BJ (cell line): ENCODE measurements around the gene POMT2. TPM values are rescaled to one million over a fixed set of nuclear protein-coding genes. Genes with fewer than 3 reads are reported as not detected.

ENCODE experiments used
- CTCF ChIA-PET: fragments of 350-600 bp; formaldehyde crosslinking; extraction: SDS; loops from one replicate; lab custom pipeline; 2021; ENCODE audit warnings: antibody characterized with exemption, inconsistent platforms; lab: Yijun Ruan, JAX
- POLR2A ChIA-PET: fragments of 300-600 bp; sonication (Branson Sonifier 250); formaldehyde crosslinking; extraction: SDS; loops from one replicate; lab custom pipeline; 2021; ENCODE audit warnings: antibody characterized with exemption; lab: Charles Lee
- DNase-seq: peaks from one replicate; pipeline ENCODE4 v3.0.0-alpha.2; 2011; ENCODE audit warnings: low read depth
- H3K27me3 ChIP-seq: 2 replicates; pipeline ENCODE4 v1.6.0; 2011; ENCODE audit warnings: low read length; ENCODE audit not compliant: control insufficient read depth, insufficient read depth
- H3K36me3 ChIP-seq: 2 replicates; pipeline ENCODE4 v1.5.1; 2011; ENCODE audit warnings: low read length; ENCODE audit not compliant: control insufficient read depth, insufficient read depth
- H3K4me3 ChIP-seq: 2 replicates; pipeline ENCODE4 v1.5.1; 2011; ENCODE audit warnings: low read depth, mild to moderate bottlenecking, control low read depth, low read length
- CTCF ChIP-seq: IDR thresholded peaks from 2 replicates; pipeline ENCODE4 v1.5.1; 2011; ENCODE audit warnings: low read depth, mild to moderate bottlenecking, control low read depth, inconsistent platforms, low read length, moderate library complexity; ENCODE audit not compliant: insufficient read depth
- polyA plus RNA-seq: library from polyadenylated mRNA; depleted of rRNA; stranded (reverse); fragments of >200 nt; gene quantifications from 2 replicates; pipeline ENCODE4 v1.2.3, GENCODE V29; 2011; rRNA removed
- small RNA-seq: library from RNA; depleted of rRNA; stranded (forward); fragments of <200 nt; gene quantifications from one replicate; pipeline ENCODE3, GENCODE V24; 2012; ENCODE audit warnings: low replicate concordance, low read depth; ENCODE audit not compliant: insufficient read length

Gene POMT2
- polyA plus RNA-seq, 1 experiment: 23.3 TPM

- H3K27me3 ChIP-seq: no peaks in the 10 kb centered on the region
- ChIA-PET CTCF (no interaction called here), POLR2A (no interaction called here)
- H3K4me3 ChIP-seq: no peak overlapping the region
- DNase-seq: no peak
- H3K36me3 ChIP-seq: no peaks in the 10 kb centered on the region
- no peak for TF ChIP-seq CTCF
Measured at GRCh38 chr14:77225254-77225653, 95.4 kb downstream of the POMT2 start.

Small RNA genes within 50 kb of the gene (small RNA-seq; reads per million reads assigned to genes)
- not detected for gene MIR1260A

Other genes with a start within 250 kb of the POMT2 start
- 14.2 and 15.5 TPM in 2 replicates for gene CIPC, start 222.6 kb downstream of the POMT2 start, polyA plus RNA-seq
- gene ZDHHC22, start 179.1 kb downstream of the POMT2 start, polyA plus RNA-seq: not detected in 2 replicates
- not detected in 2 replicates for gene TMEM63C, start 139.1 kb downstream of the POMT2 start, polyA plus RNA-seq
- gene NGB, start 49.7 kb downstream of the POMT2 start, polyA plus RNA-seq: 0.05 TPM in 1 of 2 replicates, not detected in the other
- 18.9 and 31.5 TPM in 2 replicates for gene GSTZ1, start 153 bp upstream of the POMT2 start, polyA plus RNA-seq
- gene TMED8, start 56.2 kb upstream of the POMT2 start, polyA plus RNA-seq: 4.2 and 6.6 TPM in 2 replicates
- 0.34 and 1.4 TPM in 2 replicates for gene SAMD15, start 56.5 kb upstream of the POMT2 start, polyA plus RNA-seq
- gene NOXRED1, start 102.6 kb upstream of the POMT2 start, polyA plus RNA-seq: 0.16 and 0.18 TPM in 2 replicates
- 31.3 and 38.4 TPM in 2 replicates for gene VIPAS39, start 136.7 kb upstream of the POMT2 start, polyA plus RNA-seq
- gene AHSA1, start 137.2 kb upstream of the POMT2 start, polyA plus RNA-seq: 90.1 and 126 TPM in 2 replicates
- gene ISM2, start 177.9 kb upstream of the POMT2 start, polyA plus RNA-seq: 0.07 TPM in 2 replicates